Measurements from ENCODE around the gene BICDL2.
A peak's percentile ranks its signal among the peaks of the same experiment; 100 is the strongest.
"Not testable (repeated sequence)": the region's sequence is repeated elsewhere in the genome, so short reads cannot be mapped to it uniquely, and the experiment has no call there.

Gene BICDL2

DNA sequence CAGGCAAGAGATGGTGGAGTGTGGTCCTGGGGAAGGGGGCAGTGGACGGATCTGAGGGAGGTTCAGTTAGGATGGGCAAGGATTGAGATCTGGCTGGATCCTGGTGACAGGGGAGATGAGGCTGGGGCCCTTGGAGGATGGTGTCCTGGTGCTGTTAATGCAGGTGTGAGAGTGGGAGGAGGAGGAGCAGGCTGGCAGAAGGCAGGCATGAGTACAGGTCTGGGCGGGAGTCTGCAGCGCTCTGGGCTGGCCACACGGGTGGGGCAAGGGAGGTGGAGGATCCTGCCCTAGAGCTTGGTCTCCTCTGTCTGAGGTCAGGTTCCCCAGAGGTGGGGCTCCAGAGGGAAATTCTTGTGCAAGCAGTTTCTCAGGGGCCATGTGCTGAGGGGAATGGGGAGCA is 35.4 kb upstream of the BICDL2 start:
- H3K4me1 Mint-ChIP-seq (ENCODE audit: low read depth) = peaks cover 52% of the 10 kb centered on the region
- H3K4me3 Mint-ChIP-seq; H3K27ac Mint-ChIP-seq; H3K9me3 Mint-ChIP-seq; H3K36me3 Mint-ChIP-seq (ENCODE audit: low read depth); intact Hi-C loops (cut with micrococcal nuclease); H3K27me3 Mint-ChIP-seq: not testable (repeated sequence)

DNA sequence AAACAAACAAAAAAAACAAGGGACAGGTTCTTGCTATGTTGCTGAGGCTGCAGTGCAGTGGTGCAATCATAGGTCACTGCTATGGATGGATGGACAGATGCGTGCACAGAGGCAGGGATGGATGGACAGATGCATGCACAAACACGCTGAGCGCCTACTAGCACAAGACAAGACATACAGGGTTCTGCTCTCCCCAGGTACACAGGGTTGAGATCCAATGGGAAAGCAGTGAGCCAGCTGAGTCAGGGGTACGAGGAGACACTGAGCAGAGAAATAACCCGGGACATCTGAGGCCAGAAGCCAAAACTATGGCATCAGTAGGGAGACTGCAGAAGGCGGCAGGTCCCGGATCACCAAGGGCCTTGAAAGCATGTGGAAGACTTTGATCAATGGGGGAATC is 34.9 kb upstream of the BICDL2 start:
- H3K9me3 Mint-ChIP-seq = no peaks in the 10 kb centered on the region

DNA sequence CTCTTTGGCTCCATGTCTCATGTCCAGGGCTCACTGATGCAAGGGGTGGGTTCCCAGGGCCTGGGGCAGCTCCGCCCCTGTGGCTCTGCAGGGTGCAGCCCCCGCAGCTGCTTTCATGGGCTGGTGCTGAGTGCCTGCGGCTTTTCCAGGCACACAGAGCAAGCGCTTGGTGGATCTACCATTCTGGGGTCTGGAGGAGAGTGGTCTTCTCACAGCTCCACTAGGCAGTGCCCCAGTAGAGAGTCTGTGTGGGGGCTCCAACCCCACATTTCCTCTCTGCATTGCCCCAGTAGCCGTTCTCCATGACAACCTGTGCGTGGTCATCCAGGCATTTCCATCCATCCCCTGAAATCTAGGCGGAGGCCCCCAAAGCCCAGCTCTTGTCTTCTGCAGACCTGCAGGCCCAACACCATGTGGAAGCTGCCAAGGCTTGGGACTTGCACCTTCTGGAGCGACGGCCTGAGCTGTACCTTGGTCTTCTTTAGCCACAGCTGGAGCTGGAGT is 33.9 kb upstream of the BICDL2 start:
- Mint-ChIP-seq H3K36me3 (ENCODE audit: low read depth) (no peaks in the 10 kb centered on the region), H3K27ac (no peak overlapping the region), H3K4me3 (no peak overlapping the region), H3K27me3 (peaks cover 3% of the 10 kb centered on the region), H3K4me1 (ENCODE audit: low read depth) (peaks cover 57% of the 10 kb centered on the region), H3K9me3 (no peaks in the 10 kb centered on the region)
- intact Hi-C loops (cut with micrococcal nuclease) = no loop called here

More for the DNA sequence above, 34.9 kb upstream of the BICDL2 start:
- Mint-ChIP-seq H3K27me3 (peaks cover 3% of the 10 kb centered on the region), H3K36me3 (ENCODE audit: low read depth) (peaks cover 4% of the 10 kb centered on the region), H3K4me1 (ENCODE audit: low read depth) (peaks cover 55% of the 10 kb centered on the region), H3K4me3 (no peak overlapping the region), H3K27ac (no peak overlapping the region)
- intact Hi-C loops (cut with micrococcal nuclease) = no loop called here

DNA sequence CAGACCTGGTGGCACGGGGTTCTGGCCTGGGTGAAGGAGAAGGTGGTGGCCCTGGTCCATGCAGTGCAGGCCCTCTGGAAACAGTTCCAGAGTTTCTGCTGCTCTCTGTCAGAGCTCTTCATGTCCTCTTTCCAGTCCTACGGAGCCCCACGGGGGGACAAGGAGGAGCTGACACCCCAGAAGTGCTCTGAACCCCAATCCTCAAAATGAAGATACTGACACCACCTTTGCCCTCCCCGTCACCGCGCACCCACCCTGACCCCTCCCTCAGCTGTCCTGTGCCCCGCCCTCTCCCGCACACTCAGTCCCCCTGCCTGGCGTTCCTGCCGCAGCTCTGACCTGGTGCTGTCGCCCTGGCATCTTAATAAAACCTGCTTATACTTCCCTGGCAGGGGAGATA is 32.4 kb upstream of the BICDL2 start:
- intact Hi-C loops (cut with micrococcal nuclease); H3K36me3 Mint-ChIP-seq (ENCODE audit: low read depth); H3K9me3 Mint-ChIP-seq; H3K27me3 Mint-ChIP-seq; H3K27ac Mint-ChIP-seq; H3K4me3 Mint-ChIP-seq: not testable (repeated sequence)
- H3K4me1 Mint-ChIP-seq (ENCODE audit: low read depth) = peaks cover 52% of the 10 kb centered on the region

DNA sequence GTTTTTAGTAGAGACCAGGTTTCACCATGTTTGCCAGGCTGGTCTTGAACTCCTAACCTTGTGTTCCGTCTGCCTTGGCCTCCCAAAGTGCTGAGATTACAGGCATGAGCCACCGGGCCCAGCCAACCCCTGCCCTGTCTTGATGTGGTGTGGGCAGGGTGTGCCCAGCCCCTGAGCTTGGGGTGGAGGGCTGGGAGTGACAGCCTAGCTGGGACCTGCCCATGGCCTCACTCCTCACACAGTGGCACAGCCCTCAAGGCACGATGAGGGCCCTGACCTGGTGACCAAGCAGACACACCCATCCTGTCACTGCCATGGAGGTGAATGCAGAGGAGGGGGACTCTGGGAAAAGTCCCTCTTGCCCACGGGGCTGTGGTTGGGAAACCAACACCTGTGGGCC is 31.7 kb upstream of the BICDL2 start:
- Mint-ChIP-seq H3K9me3 (no peaks in the 10 kb centered on the region), H3K27ac (peak overlapping the region; percentile 58), H3K27me3 (peaks cover 3% of the 10 kb centered on the region), H3K4me1 (ENCODE audit: low read depth) (peaks cover 46% of the 10 kb centered on the region), H3K36me3 (ENCODE audit: low read depth) (no peaks in the 10 kb centered on the region), H3K4me3 (no peak overlapping the region)
- intact Hi-C loops (cut with micrococcal nuclease) = no loop called here

DNA sequence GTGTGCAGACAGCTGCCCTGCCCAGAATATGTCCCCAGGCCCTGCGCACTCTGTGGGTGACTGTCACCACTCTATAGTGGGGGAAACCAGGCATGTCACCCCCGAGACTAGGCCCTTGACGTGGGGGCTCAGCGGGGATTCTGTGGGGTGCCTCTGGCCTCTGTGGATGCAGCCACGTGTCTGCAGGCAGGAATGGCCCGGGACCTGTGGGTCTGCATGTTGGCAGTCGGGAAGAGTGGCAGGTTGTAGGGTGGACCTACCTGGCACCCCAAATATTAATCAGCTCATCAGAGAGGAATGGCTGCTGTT is 29.6 kb upstream of the BICDL2 start:
- H3K4me3 Mint-ChIP-seq = no peak overlapping the region
- peaks cover 37% of the 10 kb centered on the region for H3K4me1 Mint-ChIP-seq (ENCODE audit: low read depth)
- no peaks in the 10 kb centered on the region for H3K36me3 Mint-ChIP-seq (ENCODE audit: low read depth)
- peak overlapping the region; percentile 39 for H3K27ac Mint-ChIP-seq
- H3K9me3 Mint-ChIP-seq = no peaks in the 10 kb centered on the region
- intact Hi-C loops (cut with micrococcal nuclease) = no loop called here
- H3K27me3 Mint-ChIP-seq = peaks cover 2% of the 10 kb centered on the region

DNA sequence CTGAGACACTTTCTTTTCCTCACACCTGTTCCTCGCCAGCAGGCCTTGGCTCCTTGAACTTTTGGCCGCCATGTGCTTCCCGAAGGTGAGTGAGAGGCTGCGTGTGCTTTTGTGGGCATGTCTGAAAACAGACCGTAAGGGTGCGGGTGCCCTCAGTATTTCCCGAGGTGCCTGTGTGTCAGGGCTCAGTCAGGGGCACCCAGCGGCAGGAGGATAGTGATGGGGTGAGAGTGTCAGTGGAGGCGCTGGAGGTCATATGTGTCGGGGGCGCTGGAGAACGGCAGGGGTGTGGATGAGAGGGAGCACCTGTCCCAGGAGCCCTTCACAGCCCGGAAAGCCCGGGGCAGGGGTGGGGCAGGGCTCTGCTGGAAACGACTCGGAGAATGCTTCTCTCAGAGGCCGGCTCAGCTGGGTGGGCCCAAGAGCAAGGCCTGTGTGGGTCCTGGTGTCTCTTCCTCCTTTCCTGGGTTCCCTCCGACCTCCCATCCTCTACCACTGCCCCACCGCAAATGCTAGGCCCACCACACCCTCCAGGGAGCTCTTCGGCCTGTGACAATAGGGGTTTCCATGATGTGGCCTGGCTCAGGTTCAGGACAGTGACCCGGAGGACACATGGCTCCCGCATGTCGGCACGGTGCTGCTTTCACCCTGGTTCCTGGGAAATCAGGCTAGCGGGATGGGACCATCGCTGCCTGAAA is 29.1 kb upstream of the BICDL2 start:
- H3K4me3 Mint-ChIP-seq = peak overlapping the region; percentile 44
- H3K27ac Mint-ChIP-seq = peak overlapping the region; percentile 39
- no peaks in the 10 kb centered on the region for H3K36me3 Mint-ChIP-seq (ENCODE audit: low read depth)
- H3K4me1 Mint-ChIP-seq (ENCODE audit: low read depth) = peaks cover 36% of the 10 kb centered on the region
- H3K27me3 Mint-ChIP-seq = peaks cover 2% of the 10 kb centered on the region
- intact Hi-C loops (cut with micrococcal nuclease) = no loop called here
- H3K9me3 Mint-ChIP-seq = no peaks in the 10 kb centered on the region

DNA sequence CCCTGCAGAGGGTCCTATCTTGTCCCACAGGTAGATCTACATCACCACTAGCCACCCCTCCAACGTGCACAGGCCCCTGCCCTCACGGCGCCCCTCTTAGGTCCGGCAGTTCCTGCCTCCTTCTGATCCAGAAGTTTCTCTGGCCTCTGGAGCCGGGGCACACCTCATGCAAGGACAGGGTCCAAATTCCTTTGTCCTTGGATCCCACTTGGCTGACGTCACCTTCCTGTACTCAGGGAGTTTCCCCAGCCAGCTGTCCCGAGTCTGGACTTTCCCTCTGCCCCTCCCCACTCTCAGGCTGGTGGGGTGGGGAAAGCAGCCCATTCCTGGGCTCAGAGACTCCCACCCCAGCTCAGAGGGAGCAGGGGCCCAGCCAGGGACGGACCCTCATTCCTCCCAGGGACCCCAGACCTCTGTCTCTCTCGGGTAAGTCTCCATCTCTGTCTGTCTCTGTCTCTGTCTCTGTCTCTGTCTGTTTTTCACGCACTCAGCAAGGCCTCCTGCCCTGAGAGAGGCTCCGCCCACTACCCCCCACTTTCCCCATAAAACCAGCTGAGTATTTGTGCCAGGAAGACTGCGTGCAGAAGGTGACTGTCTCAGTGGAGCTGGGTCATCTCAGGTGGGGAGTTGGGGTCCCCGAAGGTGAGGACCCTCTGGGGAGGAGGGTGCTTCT is 28.5 kb upstream of the BICDL2 start, which contains the start of gene IL32:
Gene IL32 (plus strand): TSS at position 572 of the 673 bp plus-strand sequence. CDS start 172 bp downstream, outside the sequence.
- Mint-ChIP-seq H3K9me3 (no peaks in the 10 kb centered on the region), H3K4me3 (peak within 1 kb of the TSS; percentile 44), H3K4me1 (ENCODE audit: low read depth) (peaks cover 42% of the 10 kb centered on the region), H3K27ac (peak within 1 kb of the TSS; percentile 39), H3K27me3 (peaks cover 2% of the 10 kb centered on the region), H3K36me3 (ENCODE audit: low read depth) (no peaks in the 10 kb centered on the region)
- intact Hi-C loops (cut with micrococcal nuclease) = no loop called here

DNA sequence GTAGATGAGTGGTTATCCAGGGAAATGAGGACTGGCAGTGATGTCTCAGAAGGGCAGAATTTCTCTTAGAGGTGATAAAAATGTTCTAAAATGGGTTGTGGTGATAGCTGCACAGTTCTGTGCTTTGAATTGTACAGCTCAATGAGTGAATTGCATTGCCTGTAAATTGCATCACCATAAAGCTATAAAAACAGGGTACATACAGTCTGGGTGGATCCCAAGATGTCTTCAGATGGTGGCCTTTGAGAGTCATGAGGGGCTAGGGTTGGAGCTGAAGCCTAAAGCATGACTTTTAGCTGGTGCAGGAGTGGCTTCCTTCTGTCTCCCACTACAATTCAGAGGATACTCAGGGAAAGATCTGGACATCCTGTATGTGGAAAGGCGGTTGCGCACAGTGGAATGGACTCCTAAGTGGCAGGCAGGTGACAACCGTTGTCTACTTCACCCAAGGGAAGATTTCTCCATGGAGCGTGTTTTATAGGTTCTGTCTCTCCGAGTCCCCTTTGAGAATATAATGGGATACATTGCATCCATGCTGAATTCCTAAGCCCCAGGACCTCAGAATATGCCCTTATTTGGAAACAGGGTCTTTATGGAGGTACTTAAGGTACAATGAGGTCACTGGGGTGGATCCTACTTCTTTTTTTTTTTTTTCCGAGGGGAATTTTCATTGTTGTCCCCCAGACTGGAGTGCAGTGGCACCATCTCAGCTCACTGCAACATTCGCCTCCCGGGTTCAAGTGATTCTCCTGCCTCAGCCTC is 27.1 kb upstream of the BICDL2 start:
- Mint-ChIP-seq H3K36me3 (ENCODE audit: low read depth) (no peaks in the 10 kb centered on the region), H3K4me1 (ENCODE audit: low read depth) (peaks cover 45% of the 10 kb centered on the region), H3K9me3 (no peaks in the 10 kb centered on the region), H3K4me3 (no peak overlapping the region), H3K27ac (peak overlapping the region; percentile 39), H3K27me3 (peaks cover 3% of the 10 kb centered on the region)
- intact Hi-C loops (cut with micrococcal nuclease) = no loop called here

DNA sequence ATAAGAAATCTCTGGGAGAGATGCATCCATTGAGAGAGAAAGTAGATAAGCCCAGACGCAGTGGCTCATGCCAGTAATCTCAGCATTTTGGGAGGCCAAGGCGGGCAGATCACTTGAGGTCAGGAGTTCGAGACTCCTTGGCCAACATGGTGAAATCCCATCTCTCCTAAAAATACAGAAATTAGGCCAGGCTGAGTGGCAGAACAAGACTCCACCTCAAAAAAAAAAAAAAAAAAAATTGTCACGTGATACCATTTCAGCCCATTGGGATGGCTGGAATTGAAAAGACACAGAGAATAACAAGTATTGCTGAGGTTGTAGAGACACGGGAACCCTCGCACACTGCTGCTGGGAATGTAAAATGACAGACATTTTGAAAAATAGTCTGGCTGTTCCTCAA is 25.8 kb upstream of the BICDL2 start:
- Mint-ChIP-seq H3K4me1 (ENCODE audit: low read depth) (peaks cover 50% of the 10 kb centered on the region), H3K36me3 (ENCODE audit: low read depth) (peaks cover 2% of the 10 kb centered on the region), H3K27me3 (peaks cover 3% of the 10 kb centered on the region), H3K9me3 (no peaks in the 10 kb centered on the region), H3K4me3 (no peak overlapping the region), H3K27ac (no peak overlapping the region)
- intact Hi-C loops (cut with micrococcal nuclease) = no loop called here

DNA sequence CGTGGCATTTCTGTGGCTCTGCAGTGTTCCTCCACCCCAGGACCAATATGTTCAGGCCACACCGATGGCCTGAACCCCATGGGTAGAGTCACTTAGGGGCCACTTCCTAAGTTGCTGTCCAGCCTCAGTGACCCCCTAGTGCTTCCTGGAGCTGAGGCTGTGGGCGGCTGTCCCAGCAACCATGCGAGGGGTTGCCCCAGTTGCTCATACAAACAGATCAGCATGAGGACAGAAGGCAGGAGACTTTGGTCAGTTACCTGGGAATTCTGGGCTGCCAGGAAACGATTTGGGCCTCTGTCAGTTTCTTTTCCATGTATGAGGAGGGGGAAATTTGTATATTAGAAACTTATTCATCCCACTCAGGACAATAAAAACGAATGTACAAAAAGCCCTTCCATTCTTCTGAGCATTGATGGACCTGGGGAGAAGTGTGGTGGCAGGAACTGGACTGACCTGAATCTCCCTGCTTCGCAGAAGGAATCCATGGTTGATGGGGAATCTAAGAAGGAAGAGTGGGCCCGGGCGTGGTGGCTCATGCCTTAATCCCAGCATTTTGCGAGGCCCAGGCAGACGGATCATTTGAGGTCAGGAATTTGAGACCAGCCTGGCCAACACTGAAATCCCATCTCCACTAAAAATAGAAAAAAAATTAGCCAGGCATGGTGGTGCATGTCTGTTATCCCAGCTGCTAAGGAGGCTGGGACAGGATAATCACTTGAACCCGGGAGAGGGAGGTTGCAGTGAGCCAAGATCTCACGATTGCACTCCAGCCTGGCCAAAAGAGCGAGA is 23.8 kb upstream of the BICDL2 start:
- Mint-ChIP-seq H3K36me3 (ENCODE audit: low read depth) (peaks cover 18% of the 10 kb centered on the region), H3K9me3 (no peaks in the 10 kb centered on the region), H3K27ac (peak overlapping the region; percentile 95), H3K27me3 (peaks cover 3% of the 10 kb centered on the region), H3K4me3 (no peak overlapping the region), H3K4me1 (ENCODE audit: low read depth) (peaks cover 59% of the 10 kb centered on the region)
- intact Hi-C loops (cut with micrococcal nuclease) = no loop called here

DNA sequence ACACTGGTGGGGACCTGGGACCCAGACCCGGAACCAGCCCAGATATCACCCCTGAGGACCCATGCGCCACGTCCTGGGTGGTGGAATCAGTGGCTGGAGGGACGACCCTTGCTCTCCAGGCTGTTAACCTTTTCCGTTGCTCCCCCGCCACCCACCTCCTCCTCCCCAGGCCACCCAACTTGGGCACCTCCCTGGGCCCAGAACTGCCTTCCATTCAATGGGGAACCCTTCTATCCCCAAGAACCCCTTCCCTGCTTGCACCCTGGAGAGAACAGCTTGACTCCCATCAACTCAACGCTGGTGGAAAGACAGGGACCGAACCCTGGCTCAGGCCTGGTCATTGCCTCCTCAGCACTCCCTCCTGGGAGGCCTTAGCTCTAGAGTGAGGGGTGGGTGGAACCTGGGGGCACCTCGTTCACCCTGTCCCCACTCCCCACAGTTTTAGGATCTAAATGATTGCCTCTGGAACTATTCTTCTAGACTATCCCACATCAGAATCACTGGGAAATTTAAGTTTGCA is 23.0 kb upstream of the BICDL2 start:
- Mint-ChIP-seq H3K36me3 (ENCODE audit: low read depth) (peaks cover 23% of the 10 kb centered on the region), H3K4me3 (peak overlapping the region; percentile 63), H3K9me3 (no peaks in the 10 kb centered on the region), H3K27me3 (peaks cover 3% of the 10 kb centered on the region), H3K4me1 (ENCODE audit: low read depth) (peaks cover 59% of the 10 kb centered on the region), H3K27ac (peak overlapping the region; percentile 95)
- intact Hi-C loops (cut with micrococcal nuclease) = loop anchor here (1.0 kb wide), 3 partner anchors 35 to 107 kb away; no protein-coding TSS in a partner anchor

DNA sequence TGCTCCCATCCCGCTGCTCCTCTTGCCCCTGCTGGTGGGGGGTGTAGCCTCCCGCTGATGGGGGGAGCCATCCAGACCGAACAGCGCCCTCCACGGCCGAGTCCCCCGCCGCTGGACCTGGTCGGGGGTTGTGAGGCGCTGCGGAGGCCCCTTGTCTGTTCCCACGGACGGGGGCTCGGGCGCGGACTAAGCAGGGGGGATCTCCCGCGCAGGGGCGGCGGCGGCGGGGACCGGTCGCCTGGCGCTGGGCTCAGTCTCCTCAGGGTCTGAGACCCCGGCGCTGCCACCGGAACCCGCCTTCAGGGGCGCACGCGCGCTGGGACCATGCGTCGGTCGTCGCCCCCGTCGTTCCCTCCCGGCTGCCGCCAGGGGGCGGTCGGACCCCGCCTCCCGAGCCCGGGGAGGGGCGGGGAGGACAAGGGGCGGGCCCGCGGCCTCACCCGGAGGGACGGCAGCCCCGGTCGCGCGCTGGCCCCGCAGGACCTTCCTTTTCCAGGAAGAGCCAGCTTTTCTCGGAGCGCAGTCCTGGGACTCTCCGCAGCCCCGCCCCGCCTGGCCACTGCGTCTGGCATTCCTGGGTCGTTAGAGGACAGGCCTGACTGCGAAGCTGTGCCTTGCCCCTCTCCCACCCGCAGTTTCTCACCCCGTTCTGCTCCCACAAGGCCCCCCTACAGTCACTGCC is 22.4 kb upstream of the BICDL2 start:
- Mint-ChIP-seq H3K36me3 (ENCODE audit: low read depth) (peaks cover 29% of the 10 kb centered on the region), H3K4me3 (peak overlapping the region; percentile 81), H3K4me1 (ENCODE audit: low read depth) (peaks cover 63% of the 10 kb centered on the region), H3K27ac (peak overlapping the region; percentile 95), H3K9me3 (no peaks in the 10 kb centered on the region), H3K27me3 (peaks cover 2% of the 10 kb centered on the region)
- intact Hi-C loops (cut with micrococcal nuclease) = loop anchor here (1.0 kb wide), 3 partner anchors 35 to 107 kb away; no protein-coding TSS in a partner anchor

Data from dendritic cell treated with granulocyte-macrophage colony-stimulating factor and Interleukin-4, amounts not matched to agents 40 ng/mL and 50 ng/mL, for 4 days (primary cell).